PC-9 (cell line): Measurements from ENCODE around the gene ALK.

ENCODE experiments used
- EZH2 ChIP-seq: fragments of 200-600 bp; sonication (generic); IDR thresholded peaks from 2 replicates; pipeline ENCODE4 v1.8.0; 2017; ENCODE audit warnings: antibody characterized with exemption, low read depth
- TF ChIP-seq, protein P1 (sequence below): fragments of 200-600 bp; sonication (generic); conservative IDR thresholded peaks from 2 replicates; pipeline ENCODE4 v1.6.1; 2017; ENCODE audit warnings: mixed run types, antibody characterized with exemption, mild to moderate bottlenecking, moderate library complexity

DNA sequence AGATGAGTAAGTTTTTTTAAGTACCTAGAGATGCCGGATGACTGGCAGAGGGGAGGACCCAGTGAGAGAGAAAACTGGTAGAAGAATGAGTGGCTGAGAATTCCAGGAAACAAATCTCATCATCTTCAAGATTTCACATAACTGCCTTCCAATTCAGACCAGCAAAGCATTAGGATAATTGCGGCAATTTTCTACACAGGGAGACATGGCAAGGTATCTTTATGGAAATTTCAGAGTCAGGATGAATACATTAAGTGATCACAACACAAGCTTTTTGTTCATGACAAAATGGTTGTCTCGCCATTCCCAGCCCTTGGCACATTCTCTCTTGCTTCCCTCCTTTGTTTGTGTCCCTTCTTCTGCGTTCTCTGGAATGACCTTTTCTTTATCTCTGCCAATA is 82.1 kb downstream of the ALK start:
- TF ChIP-seq, protein P1, sequence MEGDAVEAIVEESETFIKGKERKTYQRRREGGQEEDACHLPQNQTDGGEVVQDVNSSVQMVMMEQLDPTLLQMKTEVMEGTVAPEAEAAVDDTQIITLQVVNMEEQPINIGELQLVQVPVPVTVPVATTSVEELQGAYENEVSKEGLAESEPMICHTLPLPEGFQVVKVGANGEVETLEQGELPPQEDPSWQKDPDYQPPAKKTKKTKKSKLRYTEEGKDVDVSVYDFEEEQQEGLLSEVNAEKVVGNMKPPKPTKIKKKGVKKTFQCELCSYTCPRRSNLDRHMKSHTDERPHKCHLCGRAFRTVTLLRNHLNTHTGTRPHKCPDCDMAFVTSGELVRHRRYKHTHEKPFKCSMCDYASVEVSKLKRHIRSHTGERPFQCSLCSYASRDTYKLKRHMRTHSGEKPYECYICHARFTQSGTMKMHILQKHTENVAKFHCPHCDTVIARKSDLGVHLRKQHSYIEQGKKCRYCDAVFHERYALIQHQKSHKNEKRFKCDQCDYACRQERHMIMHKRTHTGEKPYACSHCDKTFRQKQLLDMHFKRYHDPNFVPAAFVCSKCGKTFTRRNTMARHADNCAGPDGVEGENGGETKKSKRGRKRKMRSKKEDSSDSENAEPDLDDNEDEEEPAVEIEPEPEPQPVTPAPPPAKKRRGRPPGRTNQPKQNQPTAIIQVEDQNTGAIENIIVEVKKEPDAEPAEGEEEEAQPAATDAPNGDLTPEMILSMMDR: no peak
- TF ChIP-seq EZH2: no peak
